Fibroblast of pulmonary artery (primary cell): ENCODE results near the gene HSF2BP.

Source experiments
- DNase-seq: peaks from one replicate; pipeline ENCODE4 v3.0.0-alpha.2; 2010; ENCODE audit warnings: low read depth
- H3K4me3 ChIP-seq: replicated peaks from 2 replicates; pipeline ENCODE4 v1.5.1; 2011; ENCODE audit warnings: low read depth, mild to moderate bottlenecking, control low read depth, low read length, moderate library complexity
- TF ChIP-seq, protein P1 (sequence below): IDR thresholded peaks from 2 replicates; pipeline ENCODE4 v1.5.1; 2011; ENCODE audit warnings: mild to moderate bottlenecking, control low read depth, low read length, inconsistent platforms; ENCODE audit errors: missing control alignments

Gene HSF2BP

DNA sequence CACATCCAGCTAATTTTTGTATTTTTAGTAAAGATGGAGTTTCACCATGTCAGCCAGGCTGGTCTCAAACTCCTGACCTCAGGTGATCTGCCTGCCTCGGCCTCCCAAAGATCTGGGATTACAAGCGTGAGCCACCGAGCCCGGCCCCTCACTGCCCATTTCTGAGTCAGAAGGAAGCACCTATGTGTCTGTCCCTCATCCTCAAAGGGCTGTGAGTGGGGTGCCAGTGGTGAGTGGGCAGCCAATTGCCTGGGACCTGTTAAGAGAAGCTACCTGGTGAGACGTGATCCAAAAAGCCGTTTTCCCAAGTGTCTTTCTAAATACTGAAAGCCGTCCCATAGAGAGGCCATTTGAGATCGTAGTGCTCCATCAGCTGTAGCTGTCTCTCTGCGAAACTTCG lies 32.5 kb upstream of the HSF2BP start:
- TF ChIP-seq, protein P1, sequence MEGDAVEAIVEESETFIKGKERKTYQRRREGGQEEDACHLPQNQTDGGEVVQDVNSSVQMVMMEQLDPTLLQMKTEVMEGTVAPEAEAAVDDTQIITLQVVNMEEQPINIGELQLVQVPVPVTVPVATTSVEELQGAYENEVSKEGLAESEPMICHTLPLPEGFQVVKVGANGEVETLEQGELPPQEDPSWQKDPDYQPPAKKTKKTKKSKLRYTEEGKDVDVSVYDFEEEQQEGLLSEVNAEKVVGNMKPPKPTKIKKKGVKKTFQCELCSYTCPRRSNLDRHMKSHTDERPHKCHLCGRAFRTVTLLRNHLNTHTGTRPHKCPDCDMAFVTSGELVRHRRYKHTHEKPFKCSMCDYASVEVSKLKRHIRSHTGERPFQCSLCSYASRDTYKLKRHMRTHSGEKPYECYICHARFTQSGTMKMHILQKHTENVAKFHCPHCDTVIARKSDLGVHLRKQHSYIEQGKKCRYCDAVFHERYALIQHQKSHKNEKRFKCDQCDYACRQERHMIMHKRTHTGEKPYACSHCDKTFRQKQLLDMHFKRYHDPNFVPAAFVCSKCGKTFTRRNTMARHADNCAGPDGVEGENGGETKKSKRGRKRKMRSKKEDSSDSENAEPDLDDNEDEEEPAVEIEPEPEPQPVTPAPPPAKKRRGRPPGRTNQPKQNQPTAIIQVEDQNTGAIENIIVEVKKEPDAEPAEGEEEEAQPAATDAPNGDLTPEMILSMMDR = no peak
- H3K4me3 ChIP-seq = no peak overlapping the region
- DNase-seq = no peak

DNA sequence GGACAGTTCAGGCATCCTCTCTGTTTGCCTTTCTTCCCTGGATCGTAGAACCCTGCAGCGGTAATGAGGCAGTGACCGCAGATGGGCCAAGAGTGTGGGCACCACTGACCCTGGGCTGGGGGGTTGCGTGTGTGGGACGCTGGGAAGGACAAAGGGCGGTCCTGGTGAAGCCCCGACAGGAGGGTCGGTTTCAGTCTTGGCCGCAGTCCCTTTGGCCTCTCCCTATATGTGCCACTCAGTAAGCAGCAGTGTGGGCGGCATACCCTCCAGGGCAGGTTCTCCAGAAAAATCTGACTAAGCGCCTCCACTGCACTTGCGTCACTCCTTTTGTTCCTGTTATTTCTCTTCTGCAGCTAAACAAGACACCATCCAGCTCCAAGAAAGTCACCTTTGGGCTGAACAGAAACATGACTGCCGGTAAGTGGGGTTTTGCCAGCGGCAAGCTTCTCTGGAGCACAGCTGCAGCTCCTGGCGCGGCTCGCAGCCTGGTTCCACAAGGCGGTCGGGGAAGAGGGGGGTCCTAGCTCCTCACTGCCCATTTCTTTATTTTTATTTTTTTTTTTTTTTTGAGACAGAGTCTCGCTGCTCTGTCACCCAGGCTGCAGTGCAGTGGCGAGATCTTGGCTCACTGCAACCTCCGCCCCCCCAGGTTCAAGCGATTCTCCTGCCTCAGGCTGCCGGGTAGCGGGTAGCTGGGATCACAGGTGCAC lies 32.0 kb upstream of the HSF2BP start:
- H3K4me3 ChIP-seq = no peak overlapping the region
- TF ChIP-seq, protein P1 = no peak
- no peak for DNase-seq

DNA sequence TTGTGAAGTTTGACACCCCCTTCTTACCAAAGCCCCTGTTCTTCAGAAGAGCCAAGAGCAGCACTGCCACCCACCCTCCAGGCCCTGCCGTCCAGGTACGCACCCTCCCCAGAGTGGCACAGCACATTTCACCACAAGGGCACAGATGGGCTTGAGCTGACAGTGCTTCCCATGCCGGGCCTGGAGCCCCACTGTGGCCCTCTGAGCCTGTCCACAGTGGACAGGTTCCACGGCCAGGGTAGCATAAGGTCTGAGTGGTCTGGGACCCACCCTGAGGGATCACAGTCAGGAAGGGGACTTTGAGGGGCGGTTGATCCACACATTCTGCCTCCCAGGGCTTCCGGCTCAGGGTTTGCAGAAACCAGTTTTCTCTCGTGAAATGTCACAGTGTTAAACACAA lies 31.1 kb upstream of the HSF2BP start:
- TF ChIP-seq, protein P1 = no peak
- DNase-seq = no peak

DNA sequence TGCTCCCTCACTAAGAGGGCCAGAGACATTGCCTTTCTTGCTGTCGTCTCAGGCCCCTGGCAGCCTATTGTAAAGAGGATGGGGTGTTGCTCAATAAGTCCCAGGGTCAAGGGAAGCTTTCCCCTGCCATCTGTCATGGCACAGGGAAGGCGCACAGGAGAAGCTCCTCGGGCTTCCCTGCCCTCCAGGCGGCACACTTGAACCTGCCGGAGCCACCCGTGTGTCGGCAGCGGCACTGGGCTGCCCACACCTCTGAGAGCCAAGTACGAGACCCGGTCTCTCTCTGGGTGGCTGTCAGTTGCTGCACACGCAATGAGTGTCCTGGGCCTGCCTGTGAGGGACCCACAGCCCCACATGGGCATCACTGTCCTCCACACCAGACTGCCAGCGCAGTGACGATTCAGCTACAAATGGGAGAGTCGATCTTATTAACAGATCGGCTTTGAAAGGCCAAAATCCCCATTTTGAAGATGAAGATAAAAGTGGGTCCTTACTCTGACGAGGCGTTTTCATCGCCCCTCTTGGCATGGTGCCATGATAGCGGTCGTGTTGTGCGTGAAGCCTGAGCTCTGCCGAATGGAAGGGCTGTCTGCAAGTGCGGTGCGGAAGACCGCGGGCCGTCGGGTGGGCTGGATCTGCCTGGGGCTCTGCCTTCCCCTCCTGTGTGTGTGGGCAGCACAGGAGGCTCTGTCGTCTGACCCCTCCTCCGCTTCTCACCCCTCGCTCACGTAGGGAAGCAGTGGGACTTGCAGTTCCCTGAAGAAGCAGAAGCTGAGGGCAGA lies 30.5 kb upstream of the HSF2BP start:
- no peak for DNase-seq
- H3K4me3 ChIP-seq = no peak overlapping the region
- TF ChIP-seq, protein P1 = no peak

More for the DNA sequence above, 31.1 kb upstream of the HSF2BP start:
- no peak overlapping the region for H3K4me3 ChIP-seq

DNA sequence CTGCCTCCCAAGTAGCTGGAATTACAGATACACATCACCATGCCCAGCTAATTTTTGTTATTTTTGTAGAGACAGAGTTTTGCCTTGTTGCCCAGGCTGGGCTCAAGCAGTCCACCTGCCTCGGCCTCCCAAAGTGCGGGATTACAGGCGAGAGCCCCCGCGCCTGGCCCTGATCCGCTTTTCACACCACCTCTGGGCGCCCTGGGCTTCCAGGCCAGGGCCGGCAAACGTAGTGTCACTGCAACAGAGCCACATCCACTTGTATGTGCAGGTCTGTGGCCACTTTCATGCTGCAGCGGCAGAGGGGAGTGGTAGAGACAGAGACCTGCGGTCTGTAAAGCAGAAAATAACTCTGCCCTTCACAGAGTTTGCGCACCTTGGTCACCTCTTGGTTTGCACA lies 29.6 kb upstream of the HSF2BP start:
- no peak for DNase-seq
- TF ChIP-seq, protein P1 = no peak
- no peak overlapping the region for H3K4me3 ChIP-seq

DNA sequence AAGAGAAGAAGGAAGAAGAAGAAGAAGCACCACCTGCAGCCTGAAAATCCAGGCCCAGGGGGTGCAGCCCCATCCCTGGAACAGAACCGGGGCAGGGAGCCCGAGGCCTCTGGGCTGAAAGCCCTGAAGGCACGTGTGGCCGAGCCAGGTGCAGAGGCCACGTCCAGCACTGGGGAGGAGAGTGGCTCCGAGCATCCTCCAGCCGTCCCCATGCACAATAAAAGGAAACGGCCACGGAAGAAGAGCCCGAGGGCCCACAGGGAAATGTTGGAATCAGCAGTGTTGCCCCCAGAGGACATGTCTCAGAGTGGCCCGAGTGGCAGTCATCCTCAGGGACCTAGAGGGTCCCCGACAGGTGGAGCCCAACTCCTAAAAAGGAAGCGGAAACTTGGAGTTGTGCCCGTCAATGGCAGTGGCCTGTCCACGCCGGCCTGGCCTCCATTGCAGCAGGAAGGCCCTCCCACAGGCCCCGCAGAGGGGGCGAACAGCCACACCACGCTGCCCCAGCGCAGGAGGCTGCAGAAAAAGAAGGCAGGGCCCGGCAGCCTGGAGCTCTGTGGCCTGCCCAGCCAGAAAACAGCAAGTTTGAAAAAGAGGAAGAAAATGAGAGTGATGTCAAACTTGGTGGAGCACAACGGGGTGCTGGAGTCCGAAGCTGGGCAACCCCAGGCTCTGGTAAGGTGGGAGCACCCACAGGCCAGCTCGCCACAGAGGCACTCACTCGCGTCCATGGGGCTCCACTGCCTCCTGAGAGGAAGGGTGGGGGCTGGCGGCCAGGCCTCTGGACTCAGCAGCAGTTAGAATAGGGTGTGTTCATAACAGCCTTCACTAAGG lies 28.5 kb upstream of the HSF2BP start:
- DNase-seq = no peak
- no peak overlapping the region for H3K4me3 ChIP-seq
- TF ChIP-seq, protein P1 = no peak
